ENCODE data around the gene APOBEC3H.

The APOBEC3H gene

GRCh38 chr22:39106326-39106725, 9.3 kb downstream of the APOBEC3H start:
- no peak for ATAC-seq (replicated peaks)
- H3K36me3 Mint-ChIP-seq (ENCODE audit: insufficient read depth): peaks cover 2% of the 10 kb centered on the region
- H3K27me3 Mint-ChIP-seq: no peaks in the 10 kb centered on the region
- H3K4me1 Mint-ChIP-seq (ENCODE audit: low read depth in 2 of 2): peaks cover 3% of the 10 kb centered on the region in 2 donors
- no peak for DNase-seq
- no peaks in the 10 kb centered on the region for H3K9me3 Mint-ChIP-seq
- no peak overlapping the region for H3K4me3 Mint-ChIP-seq
- H3K27ac Mint-ChIP-seq: no peak overlapping the region

GRCh38 chr22:39108487-39108886, 11.4 kb downstream of the APOBEC3H start:
- H3K4me3 Mint-ChIP-seq: no peak overlapping the region
- no peak overlapping the region for H3K27ac Mint-ChIP-seq
- ATAC-seq (replicated peaks): no peak
- DNase-seq: no peak
- H3K27me3 Mint-ChIP-seq: no peaks in the 10 kb centered on the region
- peaks cover 2% of the 10 kb centered on the region for H3K36me3 Mint-ChIP-seq (ENCODE audit: insufficient read depth)
- no peaks in the 10 kb centered on the region for H3K9me3 Mint-ChIP-seq
- peaks cover 1 to 3% of the 10 kb centered on the region in 2 donors for H3K4me1 Mint-ChIP-seq (ENCODE audit: low read depth in 2 of 2)

- H3K36me3 Mint-ChIP-seq (ENCODE audit: insufficient read depth): peaks cover 2% of the 10 kb centered on the region
- DNase-seq (no peak), ATAC-seq (replicated peaks) (no peak)
- no peaks in the 10 kb centered on the region for H3K9me3 Mint-ChIP-seq
- no peak overlapping the region for H3K27ac Mint-ChIP-seq
- peaks cover 1 to 3% of the 10 kb centered on the region in 2 donors for H3K4me1 Mint-ChIP-seq (ENCODE audit: low read depth in 2 of 2)
- no peaks in the 10 kb centered on the region for H3K27me3 Mint-ChIP-seq
- no peak overlapping the region for H3K4me3 Mint-ChIP-seq
These were observed 12.3 kb downstream of the APOBEC3H start for GRCh38 chr22:39109361-39109760.

GRCh38 chr22:39110631-39111561, 13.9 kb downstream of the APOBEC3H start:
- Mint-ChIP-seq H3K9me3 (no peaks in the 10 kb centered on the region), H3K36me3 (ENCODE audit: insufficient read depth) (peaks cover 2% of the 10 kb centered on the region), H3K4me3 (no peak overlapping the region), H3K27me3 (no peaks in the 10 kb centered on the region), H3K4me1 (ENCODE audit: low read depth in 2 of 2) (peaks cover 11 to 13% of the 10 kb centered on the region in 2 donors), H3K27ac (peak overlapping the region; percentile 10 to 21)
- DNase-seq (no peak), ATAC-seq (replicated peaks) (no peak)

GRCh38 chr22:39114112-39114511, 17.1 kb downstream of the APOBEC3H start:
- Mint-ChIP-seq H3K36me3 (ENCODE audit: insufficient read depth) (peaks cover 20% of the 10 kb centered on the region), H3K27me3 (no peaks in the 10 kb centered on the region), H3K4me1 (ENCODE audit: low read depth in 2 of 2) (peaks cover 27 to 37% of the 10 kb centered on the region in 2 donors), H3K9me3 (no peaks in the 10 kb centered on the region), H3K27ac (peak overlapping the region in 1 of 2 donors; percentile 50), H3K4me3 (no peak overlapping the region)
- DNase-seq (no peak), ATAC-seq (replicated peaks) (no peak)

GRCh38 chr22:39115570-39115969, 18.5 kb downstream of the APOBEC3H start:
- peaks cover 27 to 42% of the 10 kb centered on the region in 2 donors for H3K4me1 Mint-ChIP-seq (ENCODE audit: low read depth in 2 of 2)
- H3K27ac Mint-ChIP-seq: peak overlapping the region; percentile 96 to 99
- no peaks in the 10 kb centered on the region for H3K9me3 Mint-ChIP-seq
- DNase-seq (no peak), ATAC-seq (replicated peaks) (no peak)
- no peaks in the 10 kb centered on the region for H3K27me3 Mint-ChIP-seq
- H3K4me3 Mint-ChIP-seq: peak overlapping the region; percentile 5 to 75
- peaks cover 17% of the 10 kb centered on the region for H3K36me3 Mint-ChIP-seq (ENCODE audit: insufficient read depth)

- Mint-ChIP-seq H3K4me1 (ENCODE audit: low read depth in 2 of 2) (peaks cover 28 to 45% of the 10 kb centered on the region in 2 donors), H3K27me3 (no peaks in the 10 kb centered on the region), H3K27ac (peak overlapping the region; percentile 96 to 99), H3K36me3 (ENCODE audit: insufficient read depth) (peaks cover 17% of the 10 kb centered on the region), H3K9me3 (no peaks in the 10 kb centered on the region), H3K4me3 (peak overlapping the region; percentile 75 to 76)
- DNase-seq (no peak), ATAC-seq (replicated peaks) (peak; percentile 51)
These were observed 19.1 kb downstream of the APOBEC3H start for GRCh38 chr22:39115977-39116621.

- H3K36me3 Mint-ChIP-seq (ENCODE audit: insufficient read depth): peaks cover 23% of the 10 kb centered on the region
- no peaks in the 10 kb centered on the region for H3K9me3 Mint-ChIP-seq
- peak overlapping the region; percentile 96 to 99 for H3K27ac Mint-ChIP-seq
- DNase-seq (peak; percentile 64 to 79 (median 70)), ATAC-seq (replicated peaks) (peak; percentile 82)
- H3K27me3 Mint-ChIP-seq: no peaks in the 10 kb centered on the region
- peaks cover 33 to 59% of the 10 kb centered on the region in 2 donors for H3K4me1 Mint-ChIP-seq (ENCODE audit: low read depth in 2 of 2)
- peak overlapping the region; percentile 75 to 76 for H3K4me3 Mint-ChIP-seq
These were observed 20.6 kb downstream of the APOBEC3H start for GRCh38 chr22:39117585-39118191.

GRCh38 chr22:39120983-39121382, 23.9 kb downstream of the APOBEC3H start:
- Mint-ChIP-seq H3K9me3 (no peaks in the 10 kb centered on the region), H3K36me3 (ENCODE audit: insufficient read depth) (peaks cover 23% of the 10 kb centered on the region), H3K27ac (peak overlapping the region; percentile 59 to 78), H3K27me3 (no peaks in the 10 kb centered on the region), H3K4me3 (no peak overlapping the region), H3K4me1 (ENCODE audit: low read depth in 2 of 2) (peaks cover 23 to 48% of the 10 kb centered on the region in 2 donors)
- no peak for ATAC-seq (replicated peaks)
- no peak for DNase-seq

GRCh38 chr22:39122772-39123470, 25.9 kb downstream of the APOBEC3H start:
- H3K4me3 Mint-ChIP-seq: no peak overlapping the region
- no peaks in the 10 kb centered on the region for H3K27me3 Mint-ChIP-seq
- ATAC-seq (replicated peaks): no peak
- no peaks in the 10 kb centered on the region for H3K9me3 Mint-ChIP-seq
- peaks cover 12 to 31% of the 10 kb centered on the region in 2 donors for H3K4me1 Mint-ChIP-seq (ENCODE audit: low read depth in 2 of 2)
- DNase-seq: no peak
- H3K27ac Mint-ChIP-seq: no peak overlapping the region
- H3K36me3 Mint-ChIP-seq (ENCODE audit: insufficient read depth): peaks cover 12% of the 10 kb centered on the region

- DNase-seq: no peak
- H3K36me3 Mint-ChIP-seq (ENCODE audit: insufficient read depth): peaks cover 6% of the 10 kb centered on the region
- H3K27ac Mint-ChIP-seq: no peak overlapping the region
- no peaks in the 10 kb centered on the region for H3K27me3 Mint-ChIP-seq
- H3K4me1 Mint-ChIP-seq (ENCODE audit: low read depth in 2 of 2): peaks cover 7 to 23% of the 10 kb centered on the region in 2 donors
- no peak for ATAC-seq (replicated peaks)
- no peaks in the 10 kb centered on the region for H3K9me3 Mint-ChIP-seq
- H3K4me3 Mint-ChIP-seq: no peak overlapping the region
These were observed 26.9 kb downstream of the APOBEC3H start for GRCh38 chr22:39123751-39124581.

- DNase-seq (no peak), ATAC-seq (replicated peaks) (no peak)
- Mint-ChIP-seq H3K27ac (no peak overlapping the region), H3K4me3 (no peak overlapping the region), H3K4me1 (ENCODE audit: low read depth in 2 of 2) (peaks cover 7 to 16% of the 10 kb centered on the region in 2 donors), H3K27me3 (no peaks in the 10 kb centered on the region), H3K9me3 (no peaks in the 10 kb centered on the region), H3K36me3 (ENCODE audit: insufficient read depth) (peaks cover 6% of the 10 kb centered on the region)
These were observed 28.6 kb downstream of the APOBEC3H start for GRCh38 chr22:39125622-39126021.

Data from effector memory CD8-positive, alpha-beta T cell (primary cell).